ENCODE results near the gene VAV2.
"Not testable (repeated sequence)": the region's sequence is repeated elsewhere in the genome, so short reads cannot be mapped to it uniquely, and the experiment has no call there.

Gene VAV2

DNA sequence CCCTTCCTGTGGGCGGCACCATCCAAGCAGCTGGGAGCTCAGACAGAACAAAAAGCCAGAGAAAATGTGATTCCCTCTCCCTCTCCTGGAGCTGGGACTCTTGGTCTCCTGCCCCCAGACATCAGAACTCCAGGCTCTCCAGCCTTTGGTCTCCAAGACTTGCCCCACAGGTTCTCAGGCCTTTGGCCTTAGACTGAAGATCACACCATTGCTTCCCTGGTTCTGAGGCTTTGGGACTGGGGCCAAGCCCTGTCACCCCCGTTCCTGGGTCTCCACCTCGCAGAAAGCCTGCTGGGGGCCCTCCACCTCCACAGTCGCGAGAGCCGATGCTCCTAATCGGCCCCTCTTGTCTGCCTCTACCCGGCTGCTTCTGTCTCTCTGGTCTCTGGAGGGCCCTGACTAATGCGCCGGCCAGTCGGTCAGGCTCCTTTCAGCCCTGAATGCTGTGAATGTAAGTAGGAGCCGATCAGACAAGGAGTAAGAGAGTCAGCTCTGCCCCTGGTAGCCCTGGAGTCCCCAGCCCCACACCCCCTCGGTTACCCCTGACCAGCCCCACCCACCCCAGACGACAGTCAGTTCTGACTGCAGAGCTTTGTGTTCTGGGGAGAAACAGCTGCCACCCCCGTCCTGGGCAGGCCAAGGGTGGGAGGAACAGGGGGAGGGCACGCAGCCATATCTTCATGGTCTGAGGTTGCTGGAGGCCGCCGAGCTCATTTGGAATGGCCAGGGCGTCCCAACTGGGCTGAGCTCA is 57.5 kb downstream of the VAV2 start:
- FAIRE-seq, result no peak

DNA sequence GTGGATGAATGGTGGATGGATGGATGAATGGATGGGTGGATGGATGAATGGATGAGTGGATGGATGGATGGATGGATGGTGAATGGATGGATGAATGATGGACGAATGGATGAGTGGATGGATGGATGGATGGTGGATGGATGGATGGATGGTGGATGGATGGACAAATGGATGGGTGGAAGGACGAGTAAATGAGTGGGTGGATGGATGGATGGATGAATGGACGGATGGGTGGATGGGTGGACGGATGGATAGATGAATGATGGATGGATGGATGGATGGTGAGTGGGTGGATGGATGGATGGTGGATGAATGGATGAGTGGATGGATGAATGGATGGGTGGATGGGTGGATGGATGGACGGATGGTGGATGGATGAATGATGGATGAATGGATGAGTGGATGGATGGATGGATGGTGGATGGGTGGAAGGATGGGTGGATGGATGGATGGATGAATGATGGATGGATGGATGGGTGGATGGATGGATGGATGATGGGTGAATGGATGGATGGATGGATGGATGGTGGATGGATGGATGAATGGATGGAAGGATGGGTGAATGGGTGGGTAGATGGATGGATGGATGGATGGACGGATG is 58.6 kb downstream of the VAV2 start:
- no peak for FAIRE-seq

DNA sequence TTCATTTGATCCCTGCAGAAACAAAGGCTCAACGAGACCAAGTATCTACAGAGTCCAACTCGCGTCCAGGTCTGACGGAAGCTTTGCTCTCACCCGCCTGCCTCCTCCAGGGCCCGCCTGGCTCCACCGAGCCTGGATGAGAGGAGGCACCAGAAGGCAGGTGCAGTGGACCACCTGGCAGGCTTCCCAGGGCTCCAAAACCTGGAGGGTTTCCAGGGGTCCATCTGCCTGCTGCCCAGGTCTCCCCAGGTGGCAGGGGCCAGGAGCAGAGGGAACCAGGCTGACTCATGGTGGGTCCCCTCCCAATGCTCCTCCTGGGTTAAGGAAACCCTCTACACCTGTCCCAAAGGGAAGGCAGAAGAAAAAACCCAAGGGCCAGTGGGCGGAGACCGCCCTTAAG is 59.5 kb downstream of the VAV2 start:
- FAIRE-seq, result no peak

DNA sequence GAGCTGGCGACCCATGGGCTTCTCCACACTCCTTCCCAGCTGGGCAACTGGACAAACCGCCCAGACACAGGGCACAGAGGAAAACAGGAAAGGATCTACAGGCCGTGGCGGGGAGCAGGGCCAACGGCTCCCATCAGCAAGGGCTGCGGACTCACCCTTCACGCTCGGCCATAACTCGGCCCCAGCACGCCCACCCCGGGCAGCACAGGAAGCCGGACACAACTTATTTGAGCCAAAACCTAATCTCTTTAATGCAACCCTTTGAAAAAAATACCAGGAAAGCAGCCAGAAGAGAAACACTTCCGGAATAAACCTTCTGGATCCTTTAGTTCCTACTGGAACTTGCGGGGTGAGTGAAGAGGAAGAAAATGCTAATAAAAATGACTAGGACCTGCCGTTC is 59.9 kb downstream of the VAV2 start:
- no peak for FAIRE-seq

DNA sequence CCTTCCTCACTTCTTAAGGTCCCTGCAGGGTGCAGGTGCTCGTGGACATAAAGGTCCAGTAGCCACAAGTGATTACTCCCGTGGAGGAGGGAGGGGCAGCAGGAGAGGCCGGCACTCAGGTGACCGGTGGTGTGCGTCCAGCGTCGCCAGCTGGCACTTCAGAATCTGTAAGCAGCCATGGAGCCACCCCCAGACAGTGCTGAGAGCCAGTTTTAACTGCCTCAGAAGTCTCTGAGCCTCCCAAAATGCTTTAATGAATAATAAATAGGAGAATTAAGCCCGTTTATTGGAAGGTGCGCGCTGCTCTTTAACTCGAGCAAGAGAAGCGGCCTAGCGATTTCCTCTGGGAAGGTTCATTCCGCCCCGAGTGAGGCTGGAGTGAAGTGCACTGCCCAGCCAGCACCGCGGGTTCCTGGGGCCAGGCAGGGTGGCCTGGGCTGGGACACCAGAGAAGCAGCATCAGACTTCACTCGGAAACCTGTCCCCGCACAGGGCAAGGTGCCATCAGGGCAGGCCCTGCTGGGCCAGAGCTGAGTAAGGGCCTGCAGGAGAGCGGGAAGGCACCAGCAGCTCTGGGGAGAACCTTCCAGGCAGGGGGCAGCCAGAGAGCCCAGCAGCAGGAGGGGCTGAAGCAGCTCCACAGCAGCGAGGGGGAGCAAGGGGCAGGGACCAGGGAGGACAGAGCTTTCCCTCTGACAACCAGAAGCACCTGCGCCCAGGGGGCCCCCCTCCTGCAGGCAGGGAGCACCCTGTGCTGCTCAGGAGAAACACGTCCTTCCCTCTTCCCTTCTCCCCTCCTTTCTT is 61.2 kb downstream of the VAV2 start:
- FAIRE-seq, result no peak

DNA sequence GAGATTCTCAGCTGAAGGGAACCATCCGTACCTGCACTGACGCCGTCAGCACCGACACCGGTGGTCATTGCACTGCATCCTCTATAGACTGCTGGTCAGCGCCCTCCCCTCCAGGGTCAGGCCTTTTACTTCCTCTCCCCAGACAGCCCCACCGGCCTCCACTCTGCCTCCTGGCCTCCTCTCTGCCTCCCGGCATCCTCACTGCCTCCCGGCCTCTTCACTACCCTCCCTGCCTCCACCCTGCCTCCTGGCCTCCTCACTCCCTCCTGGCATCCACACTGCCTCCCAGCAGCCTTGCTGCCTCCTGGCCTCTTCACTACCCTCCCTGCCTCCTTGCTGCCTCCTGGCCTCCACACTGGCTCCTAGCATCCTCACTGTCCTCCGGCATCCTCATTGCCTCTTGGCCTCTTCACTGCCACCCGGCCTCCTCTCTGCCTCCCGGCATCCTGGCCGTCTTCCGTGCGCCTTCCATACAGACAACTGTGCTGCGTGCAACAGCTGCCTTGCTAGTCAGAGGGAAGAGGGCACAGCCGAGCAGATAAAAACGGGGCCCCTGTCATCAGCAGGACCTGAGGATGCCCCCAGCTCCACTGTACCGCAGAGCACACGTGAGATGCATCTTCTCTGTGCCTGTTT is 62.0 kb downstream of the VAV2 start:
- no peak for FAIRE-seq

DNA sequence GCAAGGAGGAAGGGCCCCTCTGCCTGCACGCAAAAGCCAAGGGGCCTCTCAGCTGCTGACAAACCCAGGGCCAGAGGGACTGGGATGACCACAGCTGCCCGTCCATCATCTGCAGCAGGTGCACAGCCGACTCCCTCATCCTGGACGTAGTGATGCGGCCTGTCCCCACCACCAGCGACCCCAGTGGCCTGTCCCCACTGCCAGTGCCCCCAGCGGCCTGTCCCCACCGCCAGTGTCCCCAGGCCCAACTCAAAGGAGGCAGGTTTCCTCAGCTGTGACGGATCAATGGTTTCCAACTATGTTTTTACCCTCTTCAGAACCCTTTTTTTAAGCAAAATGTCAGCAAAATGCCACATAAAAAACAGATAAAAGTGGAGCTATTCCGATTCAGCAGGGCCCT is 62.5 kb downstream of the VAV2 start:
- no peak for FAIRE-seq

DNA sequence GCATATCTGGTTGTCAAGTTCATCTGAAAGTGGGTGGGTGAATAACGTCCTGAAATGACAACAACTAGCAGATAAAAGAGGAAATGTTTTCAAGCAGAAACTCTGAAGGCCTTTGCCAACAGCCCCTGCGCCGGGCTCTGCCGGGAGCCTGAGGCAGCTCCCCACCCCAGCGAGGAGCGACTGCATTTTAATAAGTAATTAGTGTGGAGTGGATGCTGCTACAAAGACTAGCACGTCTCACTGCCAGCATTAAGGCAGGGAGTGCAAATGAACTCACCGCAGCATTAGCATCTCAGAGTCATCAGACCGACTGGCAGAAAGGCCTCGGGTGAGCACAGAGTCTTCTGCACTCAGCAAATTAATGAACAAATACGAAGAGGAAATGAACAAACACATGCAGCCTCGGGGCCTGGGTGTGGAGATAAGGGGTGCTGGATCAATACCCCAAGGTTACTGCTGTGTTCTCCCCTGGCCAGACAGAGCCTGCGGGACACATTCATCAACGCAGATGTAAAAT is 63.8 kb downstream of the VAV2 start:
- FAIRE-seq, result no peak

DNA sequence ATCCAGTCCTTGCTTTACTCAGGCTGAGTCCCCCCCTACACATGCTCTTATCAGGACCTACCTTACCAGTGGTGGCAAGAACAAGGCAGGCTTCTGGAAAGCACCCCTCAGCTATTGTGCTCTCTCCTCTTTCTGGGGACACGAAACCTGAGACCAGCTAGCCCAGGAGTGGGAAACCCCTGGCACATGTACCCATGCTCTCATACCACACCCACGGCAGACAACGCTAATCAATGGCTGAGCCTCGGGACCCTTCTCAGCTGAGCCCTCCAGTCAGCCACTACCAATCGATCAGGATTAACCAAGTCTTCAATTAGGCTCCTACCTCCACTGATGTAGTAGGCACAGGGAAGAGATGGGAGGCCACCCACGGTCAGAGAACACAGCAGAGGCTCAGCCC is 65.1 kb downstream of the VAV2 start:
- FAIRE-seq, result no peak

DNA sequence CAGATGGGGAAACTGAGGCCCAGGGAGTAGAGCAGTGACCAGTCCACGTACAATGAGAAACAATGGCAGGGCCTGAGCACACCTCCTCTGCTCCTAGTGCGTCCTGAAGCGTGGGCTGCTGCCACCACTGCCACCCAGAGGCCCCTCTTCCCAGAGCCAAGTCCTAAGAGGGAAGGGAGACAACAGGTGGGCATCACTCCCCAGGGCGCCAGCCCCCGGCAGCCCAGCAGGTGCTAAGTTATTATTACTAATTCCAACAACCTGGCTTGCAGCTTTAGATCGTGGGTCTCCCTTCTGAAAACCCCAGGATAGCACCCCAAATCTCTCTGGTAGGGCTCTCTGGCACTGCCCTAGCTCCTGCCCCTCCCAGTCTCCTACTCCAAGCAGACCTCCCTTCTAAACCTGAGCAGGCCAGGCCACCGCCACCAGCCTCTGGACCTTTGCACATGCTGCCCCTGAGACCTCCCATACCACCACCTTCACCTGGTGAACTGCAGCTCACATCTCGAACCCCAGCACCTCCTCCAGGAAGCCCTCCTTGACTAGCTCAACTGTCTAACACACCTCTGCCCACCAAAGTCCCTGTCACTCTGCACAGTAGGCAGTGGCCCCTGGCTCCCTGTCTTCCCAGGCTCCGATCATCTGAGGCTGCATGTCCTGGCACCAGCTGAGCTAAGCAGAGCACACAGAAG is 65.8 kb downstream of the VAV2 start:
- FAIRE-seq, result no peak

DNA sequence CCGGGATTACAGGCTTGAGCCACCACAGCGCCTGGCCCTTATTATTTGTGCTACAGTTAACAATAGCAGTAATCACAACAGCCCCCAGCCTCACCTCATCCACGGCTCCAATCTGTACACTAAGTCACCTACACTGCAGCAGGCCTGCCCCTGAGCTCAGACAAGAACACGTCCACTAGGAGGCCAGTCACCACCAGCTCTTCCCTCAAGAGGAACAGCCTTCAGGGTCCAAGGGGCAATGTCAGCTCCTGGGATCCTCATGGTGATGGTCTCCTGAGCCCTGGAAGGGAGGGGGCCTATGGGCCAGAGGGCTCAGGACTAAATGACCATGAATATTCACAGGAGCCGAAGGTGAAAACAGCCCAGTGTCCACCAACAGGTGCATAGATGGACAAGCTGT is 67.7 kb downstream of the VAV2 start:
- no peak for FAIRE-seq

DNA sequence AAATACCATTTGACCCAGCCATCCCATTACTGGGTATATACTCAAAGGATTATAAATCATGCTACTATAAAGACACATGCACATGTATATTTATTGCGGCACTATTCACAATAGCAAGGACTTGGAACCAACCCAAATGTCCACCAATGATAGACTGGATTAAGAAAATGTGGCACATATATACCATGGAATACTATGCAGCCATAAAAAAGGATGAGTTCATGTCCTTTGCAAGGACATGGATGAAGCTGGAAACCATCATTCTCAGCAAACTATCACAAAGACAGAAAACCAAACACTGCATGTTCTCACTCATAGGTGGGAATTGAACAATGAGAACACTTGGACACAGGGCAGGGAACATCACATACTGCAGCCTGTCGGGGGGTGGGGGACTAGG is 68.5 kb downstream of the VAV2 start:
- FAIRE-seq, result not testable (repeated sequence)

DNA sequence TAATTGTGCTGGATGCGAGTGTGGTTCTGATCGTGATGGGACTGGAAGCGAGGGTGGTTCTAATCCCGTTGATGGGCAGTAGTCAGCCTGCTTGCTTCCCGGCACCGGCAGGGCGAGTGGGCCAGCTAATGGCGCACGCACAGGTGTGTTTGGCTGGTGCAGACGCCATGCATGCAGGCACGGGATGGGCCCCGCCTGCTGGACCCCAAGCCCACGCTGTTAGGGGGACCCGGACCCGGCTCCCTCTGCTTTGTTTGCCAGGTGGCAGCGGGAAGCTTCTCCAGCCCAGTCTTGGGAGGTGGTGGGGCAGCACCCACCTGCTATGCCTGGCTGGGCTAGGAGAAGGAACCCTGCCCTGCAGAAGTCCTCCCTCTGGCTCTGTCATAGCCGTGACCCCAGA is 70.3 kb downstream of the VAV2 start:
- FAIRE-seq, result no peak

DNA sequence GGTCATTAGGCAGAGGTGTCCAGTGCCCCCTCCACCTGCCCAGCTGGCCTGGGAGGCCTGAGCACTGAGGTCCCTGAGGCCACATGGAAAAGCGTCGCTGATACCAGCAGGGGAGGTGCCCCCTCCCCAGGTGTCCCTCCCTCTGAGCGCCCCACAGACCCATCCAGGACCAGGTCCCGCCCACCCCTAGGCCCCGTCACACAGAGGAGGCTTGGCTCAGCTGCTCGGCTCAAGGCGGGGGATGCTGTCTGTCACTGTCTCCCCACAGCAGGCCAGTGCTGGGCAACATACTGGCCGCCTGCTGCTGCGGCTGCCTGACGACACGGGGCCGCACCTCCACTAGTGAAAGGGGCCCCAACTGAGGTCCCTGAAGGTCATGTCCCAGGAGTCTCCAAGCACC is 71.7 kb downstream of the VAV2 start:
- no peak for FAIRE-seq

DNA sequence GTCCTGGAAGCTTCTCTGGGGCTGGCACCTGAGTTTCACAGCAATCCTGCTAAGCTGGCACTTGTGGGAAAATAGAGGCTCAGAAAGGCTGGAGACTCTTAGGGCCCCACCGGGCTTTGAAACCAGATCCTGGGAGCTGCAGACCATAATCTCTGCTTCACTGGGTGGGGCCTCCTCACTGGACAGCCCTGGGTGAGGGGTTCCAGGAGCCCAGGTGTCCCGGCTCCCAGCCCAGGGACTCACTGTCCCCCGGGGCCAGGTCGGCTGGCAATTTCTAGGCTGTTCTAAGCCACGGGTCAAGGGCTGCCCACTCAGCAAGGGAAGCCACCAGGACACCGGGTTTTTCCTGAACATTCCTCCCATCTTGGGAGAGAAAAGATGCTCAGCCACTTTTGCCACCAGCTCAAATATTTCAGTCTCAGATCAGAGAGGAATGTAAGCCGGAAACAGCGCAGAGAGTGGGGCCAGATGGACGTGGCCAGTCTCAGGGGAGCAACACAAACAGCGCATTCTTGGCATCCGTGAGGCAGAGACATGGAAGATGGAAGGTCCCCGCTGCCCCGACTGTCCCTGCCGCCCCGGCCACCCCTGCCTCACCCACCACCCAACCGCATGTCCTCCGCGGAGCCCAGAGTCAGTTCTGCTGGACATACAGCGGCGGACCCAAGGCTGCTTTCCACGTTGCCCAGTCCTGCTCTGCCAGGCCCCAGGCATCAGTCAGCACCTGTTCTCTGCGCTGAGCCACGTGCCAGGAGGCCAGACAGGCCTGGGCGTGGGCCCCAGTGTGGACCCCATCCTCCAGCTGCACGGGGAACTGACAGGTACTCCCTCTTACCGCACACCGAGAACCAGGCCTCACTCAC is 72.6 kb downstream of the VAV2 start:
- no peak for FAIRE-seq

DNA sequence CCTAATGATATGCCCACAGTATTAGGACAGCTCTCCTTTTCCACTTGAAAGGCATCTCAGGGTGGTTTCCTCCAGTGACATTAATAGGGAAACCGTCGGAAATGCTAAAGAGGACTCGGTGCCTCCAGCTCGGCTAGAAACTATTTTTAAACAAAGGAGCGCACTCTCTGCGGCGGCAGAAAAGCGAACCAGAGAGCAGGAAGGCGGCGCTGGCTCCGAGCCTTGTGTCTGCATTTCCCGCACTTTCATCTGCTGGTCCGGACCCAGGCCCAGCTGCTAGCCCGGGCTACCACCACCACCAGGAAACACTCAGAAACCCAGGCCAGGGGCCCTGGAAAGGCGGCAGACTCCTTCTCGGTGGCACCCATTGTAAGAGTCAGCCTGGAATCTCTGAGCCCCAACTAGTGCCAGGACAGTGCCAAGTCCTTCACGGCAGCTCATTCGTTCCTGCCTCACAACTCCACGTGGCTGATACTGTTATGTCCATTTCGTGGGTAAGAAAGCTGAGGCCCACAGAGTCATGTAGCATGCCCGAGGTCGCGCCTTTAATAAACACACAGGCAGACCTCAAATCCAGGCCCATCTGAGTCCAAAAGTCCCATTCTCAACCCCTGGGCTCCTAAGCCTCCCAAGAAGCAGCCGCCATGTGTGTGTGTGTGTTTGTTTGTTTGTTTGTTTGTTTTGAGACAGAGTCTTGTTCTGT is 73.9 kb downstream of the VAV2 start:
- FAIRE-seq, result no peak

DNA sequence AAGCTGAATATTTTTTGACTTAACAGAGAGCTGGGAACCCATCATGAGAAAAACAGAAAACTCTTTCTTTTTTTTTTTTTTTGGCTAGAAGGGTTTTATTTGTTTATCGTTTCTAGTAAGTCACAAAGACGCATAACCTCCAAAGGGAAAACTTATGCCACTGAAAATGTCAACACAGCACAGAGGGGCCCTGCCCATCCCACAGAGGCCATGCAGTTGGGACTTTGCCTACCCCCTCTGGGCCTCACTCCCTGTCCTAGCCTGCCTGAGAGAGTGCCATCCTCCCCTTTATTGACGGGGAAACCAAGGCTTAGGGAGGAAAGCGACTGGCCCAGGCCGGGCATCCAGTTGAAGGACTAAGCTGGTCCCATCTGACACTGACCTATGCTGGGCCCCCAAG is 74.7 kb downstream of the VAV2 start:
- FAIRE-seq, result no peak

DNA sequence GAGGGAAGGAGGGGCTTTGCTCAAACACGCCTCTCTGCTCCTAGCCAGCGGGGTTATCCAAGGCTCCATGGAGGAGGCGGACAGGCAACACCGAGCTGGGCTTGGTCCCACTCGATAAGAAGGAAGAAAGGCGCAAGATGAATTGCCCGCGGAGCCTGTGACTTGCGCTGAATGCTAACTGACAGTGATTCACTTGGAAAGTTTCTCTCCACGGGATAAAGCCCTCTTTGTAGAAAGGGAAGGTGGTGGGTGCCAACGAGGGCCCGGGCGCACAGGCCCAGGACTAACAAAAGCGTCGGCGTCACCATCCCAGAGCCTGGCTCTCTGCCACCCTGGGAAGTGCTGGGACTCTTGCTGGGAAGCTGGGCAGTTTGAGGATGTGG is 76.0 kb downstream of the VAV2 start:
- no peak for FAIRE-seq

DNA sequence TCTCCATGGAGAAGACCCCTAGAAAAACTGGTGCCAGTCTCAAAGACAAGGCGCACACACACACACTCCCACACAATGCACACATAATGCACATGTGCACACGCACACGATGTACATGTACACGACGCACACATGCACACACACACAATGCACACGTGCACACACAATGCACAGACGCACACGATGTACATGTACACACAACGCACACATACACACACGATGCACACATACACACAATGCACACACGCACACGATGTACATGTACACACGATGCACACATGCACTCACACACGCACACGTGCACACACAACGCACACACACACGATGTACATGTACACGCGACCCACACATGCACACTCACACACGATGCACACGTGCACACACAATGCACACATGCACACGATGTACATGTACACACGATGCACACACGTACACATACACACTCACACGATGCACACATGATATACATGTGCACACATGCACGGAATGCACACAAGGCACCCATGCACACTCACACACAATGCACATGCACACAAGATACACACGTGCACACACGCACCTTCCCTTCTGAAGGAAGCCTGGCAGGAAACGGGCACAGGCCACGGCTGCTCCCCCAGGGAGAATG is 76.5 kb downstream of the VAV2 start:
- FAIRE-seq, result no peak

DNA sequence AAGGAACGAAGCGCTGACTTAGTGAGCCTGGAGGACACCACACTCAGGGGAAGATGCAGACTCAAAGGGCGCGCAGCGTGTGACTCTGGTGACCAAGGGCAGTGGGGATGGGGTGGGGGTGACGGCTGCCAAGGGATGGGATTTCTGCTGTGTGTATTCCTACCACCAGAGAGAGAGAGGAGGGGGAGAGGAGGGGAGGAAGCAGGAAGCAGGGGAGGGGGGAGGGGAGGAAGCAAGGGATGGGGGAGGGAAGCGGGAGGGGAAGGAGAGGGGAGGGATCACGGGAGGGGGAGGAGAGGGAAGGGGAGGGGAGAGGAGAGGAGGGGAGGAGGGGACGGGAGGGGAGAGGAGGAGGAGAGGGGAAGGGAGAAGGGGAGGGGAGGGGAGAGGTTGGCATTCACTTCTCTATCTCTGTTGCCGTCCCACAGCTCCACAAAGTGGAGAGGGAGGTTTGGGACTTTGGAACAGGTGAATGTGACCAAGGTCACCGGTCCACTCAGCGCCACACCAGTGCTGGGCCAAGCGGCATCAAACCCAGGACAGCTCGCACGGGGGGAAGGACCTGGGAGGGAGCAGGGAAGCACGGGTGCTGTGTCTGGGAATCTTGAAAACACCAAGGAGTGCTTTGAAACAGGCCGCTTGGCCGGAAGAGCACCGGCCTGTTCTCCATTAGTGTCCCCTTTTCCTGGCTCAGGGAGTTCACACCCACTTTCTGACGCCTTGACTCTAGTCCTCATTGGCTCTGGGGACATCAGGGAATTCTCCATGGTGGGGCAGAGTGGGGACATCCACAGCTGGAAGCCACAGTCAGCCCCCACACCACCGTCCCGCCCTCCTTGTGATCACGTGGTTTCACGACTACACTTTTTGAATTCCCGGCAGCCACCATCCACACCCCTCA is 77.4 kb downstream of the VAV2 start:
- no peak for FAIRE-seq
